Caco-2 (cell line): ENCODE measurements around the gene MAP3K4. TPM values are rescaled to one million over a fixed set of nuclear protein-coding genes. Genes with fewer than 3 reads are reported as not detected.

Experiments
- BruUV-seq: library from RNA; stranded (reverse); fragments of 400-500 nt; replicated peaks from 2 replicates; lab custom pipeline; 2021; lab: Mats Ljungman, UMichigan
- CTCF ChIA-PET: fragments of 300-600 bp; sonication (Branson Sonifier 250); formaldehyde crosslinking; loops from one replicate; lab custom pipeline; 2022; ENCODE audit warnings: antibody characterized with exemption; lab: Charles Lee
- POLR2A ChIA-PET: fragments of 300-600 bp; sonication (Branson Sonifier 250); formaldehyde crosslinking; loops from one replicate; lab custom pipeline; 2022; ENCODE audit warnings: antibody characterized with exemption; lab: Charles Lee
- DNase-seq, 2 experiments: peaks; one replicate each; pipeline versions ENCODE4 v3.0.0 to v3.0.0-alpha.2; 2020 to 2022
- H3K27me3 ChIP-seq: replicated peaks from 2 replicates; pipeline ENCODE4 v1.6.0; 2011; ENCODE audit warnings: low read length; ENCODE audit not compliant: control insufficient read depth, insufficient read depth
- H3K36me3 ChIP-seq: 2 replicates; pipeline ENCODE4 v1.5.1; 2011; ENCODE audit warnings: low read length; ENCODE audit not compliant: control insufficient read depth, insufficient read depth
- H3K4me1 ChIP-seq: fragments of 250-450 bp; sonication (Bioruptor Pico); 2 replicates; pipeline ENCODE4 v1.5.1; 2020; ENCODE audit warnings: mild to moderate bottlenecking
- H3K4me3 ChIP-seq: 2 replicates; pipeline ENCODE4 v1.5.1; 2011; ENCODE audit warnings: low read depth, mild to moderate bottlenecking, control low read depth, low read length
- H3K9me3 ChIP-seq: fragments of 250-450 bp; sonication (Bioruptor Pico); 2 replicates; pipeline ENCODE4 v1.5.1; 2020; ENCODE audit warnings: mild to moderate bottlenecking, moderate library complexity
- H3K27ac Mint-ChIP-seq: one replicate; pipeline ENCODE4 v1.8.0; 2022; ENCODE audit warnings: mixed read lengths; ENCODE audit not compliant: unreplicated experiment
- H3K27me3 Mint-ChIP-seq: one replicate; pipeline ENCODE4 v1.8.0; 2022; ENCODE audit warnings: mixed read lengths; ENCODE audit not compliant: insufficient read depth, unreplicated experiment
- H3K36me3 Mint-ChIP-seq: one replicate; pipeline ENCODE4 v1.8.0; 2022; ENCODE audit warnings: mild to moderate bottlenecking, mixed read lengths; ENCODE audit not compliant: insufficient read depth, unreplicated experiment
- H3K4me1 Mint-ChIP-seq: one replicate; pipeline ENCODE4 v1.8.0; 2022; ENCODE audit warnings: low read depth, mixed read lengths; ENCODE audit not compliant: unreplicated experiment
- H3K4me3 Mint-ChIP-seq: one replicate; pipeline ENCODE4 v1.8.0; 2022; ENCODE audit warnings: mild to moderate bottlenecking, moderate library complexity, mixed read lengths; ENCODE audit not compliant: unreplicated experiment
- H3K9me3 Mint-ChIP-seq: one replicate; pipeline ENCODE4 v1.8.0; 2022; ENCODE audit warnings: mixed read lengths; ENCODE audit not compliant: unreplicated experiment
- CTCF ChIP-seq, 2 experiments: fragments of 200-600 bp in 1 of 2; IDR thresholded peaks; 1 replicate in 1 of 2; 2 replicates in 1 of 2; pipeline versions ENCODE4 v1.5.1 to v1.8.0; 2011 to 2022; ENCODE audit warnings: antibody characterized with exemption in 1 of 2, control low read depth in 1 of 2, inconsistent platforms in 1 of 2, low read depth in 1 of 2, low read length in 1 of 2, mild to moderate bottlenecking in 1 of 2, moderate library complexity in 1 of 2; ENCODE audit not compliant: insufficient read depth in 1 of 2, severe bottlenecking in 1 of 2, unreplicated experiment in 1 of 2
- intact Hi-C: fragments of 100-400 bp; cut with micrococcal nuclease; formaldehyde crosslinking; loops from one replicate; pipeline ENCODE4 v1.10.0; 2022; ENCODE audit not compliant: unreplicated experiment
- total RNA-seq: library from RNA; stranded (reverse); gene quantifications from 2 replicates; pipeline ENCODE4 v1.2.3, GENCODE V29; 2022

Gene MAP3K4
- total RNA-seq, 1 experiment from 2014 or later = 34.3 TPM

- no peak for DNase-seq
- Mint-ChIP-seq H3K9me3 (no peaks in the 10 kb centered on the region), H3K27me3 (no peaks in the 10 kb centered on the region), H3K4me3 (no peak overlapping the region), H3K36me3 (peaks cover 28% of the 10 kb centered on the region), H3K27ac (no peak overlapping the region), H3K4me1 (no peaks in the 10 kb centered on the region)
- H3K36me3 ChIP-seq = no peaks in the 10 kb centered on the region
- ChIA-PET CTCF (no interaction called here), POLR2A (no interaction called here)
- H3K4me3 ChIP-seq = no peak overlapping the region
- intact Hi-C loops = no loop called here
- H3K9me3 ChIP-seq = no peaks in the 10 kb centered on the region
- no TSS peak for BruUV-seq
- no peaks in the 10 kb centered on the region for H3K4me1 ChIP-seq
- no peaks in the 10 kb centered on the region for H3K27me3 ChIP-seq
- no peak for TF ChIP-seq CTCF (IDR thresholded peaks at IDR 0.05; ENCODE audit: insufficient read depth in 1 of 2, low read depth in 1 of 2, low read length in 1 of 2, severe bottlenecking in 1 of 2, unreplicated experiment in 1 of 2)
Measured at GRCh38 chr6:161095916-161096315, 104.3 kb downstream of the MAP3K4 start.

- H3K4me3 Mint-ChIP-seq = no peak overlapping the region
- H3K4me1 Mint-ChIP-seq = no peaks in the 10 kb centered on the region
- Histone ChIP-seq H3K9me3 (no peaks in the 10 kb centered on the region), H3K36me3 (no peaks in the 10 kb centered on the region), H3K4me1 (no peaks in the 10 kb centered on the region), H3K4me3 (no peak overlapping the region), H3K27me3 (no peaks in the 10 kb centered on the region)
- no peak overlapping the region for H3K27ac Mint-ChIP-seq
- no TSS peak for BruUV-seq
- intact Hi-C loops = no loop called here
- H3K36me3 Mint-ChIP-seq = peaks cover 31% of the 10 kb centered on the region
- no peak for DNase-seq
- CTCF ChIA-PET = no interaction called here
- H3K9me3 Mint-ChIP-seq = no peaks in the 10 kb centered on the region
- no peaks in the 10 kb centered on the region for H3K27me3 Mint-ChIP-seq
- TF ChIP-seq CTCF (IDR thresholded peaks at IDR 0.05; ENCODE audit: insufficient read depth in 1 of 2, low read depth in 1 of 2, low read length in 1 of 2, severe bottlenecking in 1 of 2, unreplicated experiment in 1 of 2) = no peak
- POLR2A ChIA-PET = no interaction called here
Measured at GRCh38 chr6:161100072-161100471, 108.5 kb downstream of the MAP3K4 start.

GRCh38 chr6:161101517-161101916 lies 109.9 kb downstream of the MAP3K4 start:
- peak in 1 of 2 experiments; percentile 18 for TF ChIP-seq CTCF (IDR thresholded peaks at IDR 0.05; ENCODE audit: insufficient read depth in 1 of 2, low read depth in 1 of 2, low read length in 1 of 2, severe bottlenecking in 1 of 2, unreplicated experiment in 1 of 2)
- H3K4me1 Mint-ChIP-seq = no peaks in the 10 kb centered on the region
- no peaks in the 10 kb centered on the region for H3K27me3 Mint-ChIP-seq
- H3K9me3 Mint-ChIP-seq = no peaks in the 10 kb centered on the region
- BruUV-seq = no TSS peak
- no peak overlapping the region for H3K4me3 ChIP-seq
- CTCF ChIA-PET = no interaction called here
- no peak overlapping the region for H3K27ac Mint-ChIP-seq
- no peak for DNase-seq
- intact Hi-C loops = loop anchor here (1.0 kb wide), 1 partner anchor 273 kb away; no protein-coding TSS in a partner anchor
- POLR2A ChIA-PET = no interaction called here
- no peaks in the 10 kb centered on the region for H3K4me1 ChIP-seq
- H3K9me3 ChIP-seq = no peaks in the 10 kb centered on the region
- H3K36me3 ChIP-seq = no peaks in the 10 kb centered on the region; the same call in 1 of the 2 replicates
- H3K36me3 Mint-ChIP-seq = peaks cover 21% of the 10 kb centered on the region
- H3K4me3 Mint-ChIP-seq = no peak overlapping the region
- no peaks in the 10 kb centered on the region for H3K27me3 ChIP-seq
